ENCODE measurements around the gene MSMP.

Gene MSMP

DNA sequence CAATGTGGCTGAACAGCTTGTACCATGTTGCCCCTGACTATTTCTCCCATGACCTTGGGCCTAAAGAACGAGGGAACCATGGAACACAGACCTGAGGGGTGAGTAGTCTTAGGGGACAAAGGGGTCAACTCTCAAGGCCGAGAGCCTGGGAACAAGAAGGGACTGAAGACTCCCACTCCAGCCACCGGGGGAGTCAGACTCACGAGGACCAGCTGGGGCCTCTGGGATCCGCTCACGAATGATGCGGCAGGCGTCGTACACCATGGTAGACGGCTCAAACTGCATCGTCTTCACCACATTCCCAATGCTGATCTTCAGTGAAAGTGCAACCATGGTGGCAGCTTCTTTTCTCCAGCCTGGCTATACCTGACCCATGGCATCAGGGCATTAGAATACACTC, 28.7 kb downstream of the MSMP start:
- TF ChIP-seq, protein P1, sequence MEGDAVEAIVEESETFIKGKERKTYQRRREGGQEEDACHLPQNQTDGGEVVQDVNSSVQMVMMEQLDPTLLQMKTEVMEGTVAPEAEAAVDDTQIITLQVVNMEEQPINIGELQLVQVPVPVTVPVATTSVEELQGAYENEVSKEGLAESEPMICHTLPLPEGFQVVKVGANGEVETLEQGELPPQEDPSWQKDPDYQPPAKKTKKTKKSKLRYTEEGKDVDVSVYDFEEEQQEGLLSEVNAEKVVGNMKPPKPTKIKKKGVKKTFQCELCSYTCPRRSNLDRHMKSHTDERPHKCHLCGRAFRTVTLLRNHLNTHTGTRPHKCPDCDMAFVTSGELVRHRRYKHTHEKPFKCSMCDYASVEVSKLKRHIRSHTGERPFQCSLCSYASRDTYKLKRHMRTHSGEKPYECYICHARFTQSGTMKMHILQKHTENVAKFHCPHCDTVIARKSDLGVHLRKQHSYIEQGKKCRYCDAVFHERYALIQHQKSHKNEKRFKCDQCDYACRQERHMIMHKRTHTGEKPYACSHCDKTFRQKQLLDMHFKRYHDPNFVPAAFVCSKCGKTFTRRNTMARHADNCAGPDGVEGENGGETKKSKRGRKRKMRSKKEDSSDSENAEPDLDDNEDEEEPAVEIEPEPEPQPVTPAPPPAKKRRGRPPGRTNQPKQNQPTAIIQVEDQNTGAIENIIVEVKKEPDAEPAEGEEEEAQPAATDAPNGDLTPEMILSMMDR (IDR thresholded peaks at IDR 0.05; ENCODE audit: low read depth, low read length): no peak
- TF ChIP-seq, protein P2, sequence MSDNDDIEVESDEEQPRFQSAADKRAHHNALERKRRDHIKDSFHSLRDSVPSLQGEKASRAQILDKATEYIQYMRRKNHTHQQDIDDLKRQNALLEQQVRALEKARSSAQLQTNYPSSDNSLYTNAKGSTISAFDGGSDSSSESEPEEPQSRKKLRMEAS (IDR thresholded peaks at IDR 0.05; ENCODE audit: low read depth, low read length): no peak
- TF ChIP-seq POLR2A (IDR thresholded peaks at IDR 0.05; ENCODE audit: extremely low read depth, insufficient read length) (no peak), MYC (IDR thresholded peaks at IDR 0.05; ENCODE audit: low read depth, low read length) (no peak)
- no peak for DNase-seq (ENCODE audit: low read depth)
- H3K4me3 ChIP-seq (ENCODE audit: low read depth, low read length): no peak overlapping the region

DNA sequence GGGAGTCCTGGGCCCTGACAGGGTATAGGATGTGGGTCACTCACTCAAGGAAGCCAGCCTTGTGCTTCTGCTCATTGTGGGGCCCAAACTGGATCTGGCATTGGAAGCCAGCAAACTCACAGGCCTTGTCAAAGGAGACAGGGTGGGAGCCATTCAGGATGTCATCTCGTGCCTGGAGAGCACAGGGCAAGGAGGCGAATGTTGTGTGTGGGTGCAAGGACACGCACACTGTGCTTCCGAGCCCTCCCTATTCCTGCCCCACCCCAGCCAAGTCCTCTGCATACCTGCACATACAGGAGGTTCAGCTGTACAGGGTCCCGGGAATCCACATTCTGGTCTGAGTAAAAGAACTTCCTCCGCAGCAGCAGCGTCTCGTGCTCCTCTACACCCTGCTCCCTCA, 30.2 kb downstream of the MSMP start:
- DNase-seq (ENCODE audit: low read depth): no peak
- TF ChIP-seq POLR2A (IDR thresholded peaks at IDR 0.05; ENCODE audit: extremely low read depth, insufficient read length): no peak
- TF ChIP-seq, protein P1 (IDR thresholded peaks at IDR 0.05; ENCODE audit: low read depth, low read length): no peak
- TF ChIP-seq MYC (IDR thresholded peaks at IDR 0.05; ENCODE audit: low read depth, low read length): no peak
- TF ChIP-seq, protein P2 (IDR thresholded peaks at IDR 0.05; ENCODE audit: low read depth, low read length): no peak
- H3K4me3 ChIP-seq (ENCODE audit: low read depth, low read length): no peak overlapping the region

DNA sequence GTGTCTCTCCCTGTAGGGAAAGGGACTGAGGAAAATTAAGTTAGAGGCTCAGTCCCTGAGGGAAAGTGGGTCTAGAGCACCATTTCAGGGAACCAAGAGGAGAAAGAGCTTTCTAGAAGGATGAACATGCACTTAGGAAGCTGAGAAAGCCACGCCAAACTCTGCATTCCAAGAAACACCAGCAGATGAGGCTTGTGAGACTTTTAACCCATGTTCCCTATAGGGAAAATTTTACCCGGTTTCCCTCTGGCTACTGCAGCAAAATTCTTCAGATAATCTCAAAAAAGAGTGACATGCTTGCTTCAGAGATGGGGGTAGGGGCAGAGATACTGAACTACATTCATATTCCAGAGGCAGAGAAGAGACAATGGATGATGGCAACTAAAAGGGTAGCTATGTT, 30.6 kb downstream of the MSMP start:
- TF ChIP-seq POLR2A (IDR thresholded peaks at IDR 0.05; ENCODE audit: extremely low read depth, insufficient read length) (no peak), MYC (IDR thresholded peaks at IDR 0.05; ENCODE audit: low read depth, low read length) (no peak)
- TF ChIP-seq, protein P1 (IDR thresholded peaks at IDR 0.05; ENCODE audit: low read depth, low read length): no peak
- TF ChIP-seq, protein P2 (IDR thresholded peaks at IDR 0.05; ENCODE audit: low read depth, low read length): no peak
- no peak overlapping the region for H3K4me3 ChIP-seq (ENCODE audit: low read depth, low read length)
- DNase-seq (ENCODE audit: low read depth): no peak

DNA sequence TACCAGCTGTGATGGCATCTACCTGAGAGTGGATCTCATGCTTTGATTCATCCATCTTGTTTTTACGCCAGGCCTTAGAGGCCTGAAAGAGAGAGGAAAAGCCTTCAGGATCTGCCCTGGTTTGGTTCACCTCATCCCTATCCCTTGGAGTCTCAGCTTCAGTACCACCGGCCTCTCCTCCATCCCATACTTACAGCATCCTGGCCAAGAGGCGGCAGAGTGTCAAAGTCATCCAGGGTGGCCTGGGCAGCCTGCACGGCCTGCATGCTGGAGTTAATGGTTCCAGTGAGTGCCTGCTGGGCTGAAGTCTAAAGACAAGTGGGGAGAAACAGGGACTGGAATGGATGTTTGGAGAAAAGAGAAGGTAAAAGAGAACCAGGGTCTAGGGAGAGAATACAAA, 34.5 kb downstream of the MSMP start:
- H3K4me3 ChIP-seq (ENCODE audit: low read depth, low read length): no peak overlapping the region
- TF ChIP-seq POLR2A (IDR thresholded peaks at IDR 0.05; ENCODE audit: extremely low read depth, insufficient read length) (no peak), MYC (IDR thresholded peaks at IDR 0.05; ENCODE audit: low read depth, low read length) (no peak)
- TF ChIP-seq, protein P1 (IDR thresholded peaks at IDR 0.05; ENCODE audit: low read depth, low read length): no peak
- TF ChIP-seq, protein P2 (IDR thresholded peaks at IDR 0.05; ENCODE audit: low read depth, low read length): no peak
- no peak for DNase-seq (ENCODE audit: low read depth)

DNA sequence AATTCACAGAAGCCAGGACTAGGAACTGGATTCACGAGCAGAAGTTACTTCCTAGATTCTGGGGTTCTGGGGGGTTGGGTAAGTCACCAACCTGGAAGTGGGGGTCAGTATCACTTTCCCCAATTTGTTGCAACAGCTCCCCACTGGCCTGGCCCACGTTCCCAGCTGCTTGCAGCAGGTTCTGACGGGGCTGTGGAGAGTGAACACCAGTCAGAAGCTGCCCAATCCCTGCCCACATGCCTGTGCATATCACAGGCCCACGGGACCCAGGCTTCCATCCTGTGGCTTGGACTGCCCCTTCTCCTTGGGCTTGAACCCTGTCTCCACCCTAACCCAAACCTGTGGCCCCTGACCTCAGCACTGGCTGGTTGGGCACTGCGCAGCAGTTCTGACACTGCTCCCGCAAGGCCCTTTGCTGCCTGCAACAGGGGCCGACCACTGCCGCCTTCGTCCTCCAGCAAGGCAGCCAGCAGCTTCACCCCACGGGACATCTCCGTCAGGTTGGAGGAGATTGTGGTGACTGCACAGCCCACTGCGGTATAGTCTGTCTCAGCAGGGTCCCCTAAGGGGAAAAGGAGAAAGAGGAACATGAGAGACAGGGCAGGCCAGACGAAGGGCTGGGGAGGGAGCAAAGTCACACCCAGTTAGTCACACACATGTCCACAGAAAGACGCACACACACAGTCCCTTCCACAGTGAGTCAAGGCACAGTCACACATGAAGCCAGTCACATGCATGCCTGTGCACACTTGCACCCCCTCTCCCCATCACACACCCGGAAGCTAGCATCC, 35.2 kb downstream of the MSMP start:
- no peak overlapping the region for H3K4me3 ChIP-seq (ENCODE audit: low read depth, low read length)
- TF ChIP-seq, protein P2 (IDR thresholded peaks at IDR 0.05; ENCODE audit: low read depth, low read length): peak; percentile 55
- TF ChIP-seq, protein P1 (IDR thresholded peaks at IDR 0.05; ENCODE audit: low read depth, low read length): no peak
- DNase-seq (ENCODE audit: low read depth): peak; percentile 93
